Body of pancreas (tissue), 4 donors: ENCODE data around the gene RLBP1. TPM values are rescaled to one million over a fixed set of nuclear protein-coding genes. Genes with fewer than 3 reads are reported as not detected.

Experiments
- ATAC-seq: fragments of 150-250 bp; one replicate; pipeline ENCODE4 v1.9.1; 2016
- DNase-seq, 4 donors: peaks; one replicate each; pipeline ENCODE4 v3.0.0-alpha.2; 2019
- H3K27ac ChIP-seq, 4 donors: fragments of 200-600 bp; sonication (generic); 1 replicate in 3 of 4; 2 replicates in 1 of 4; pipeline versions ENCODE4 v1.5.1 to v1.6.1; 2016 to 2019; ENCODE audit warnings: mild to moderate bottlenecking in 1 of 4, mixed read lengths in 1 of 4, moderate library complexity in 1 of 4
- H3K27me3 ChIP-seq, 2 donors: fragments of 200-600 bp; sonication (generic); one replicate each; pipeline ENCODE4 v1.6.0; 2016; ENCODE audit warnings: mild to moderate bottlenecking in 1 of 2
- H3K36me3 ChIP-seq, 2 donors: fragments of 200-600 bp; sonication (generic); replicated peaks in 1 of 2; 2 replicates each; pipeline ENCODE4 v1.5.1; 2016; ENCODE audit warnings: low read depth in 2 of 2; ENCODE audit not compliant: insufficient read depth in 1 of 2
- H3K4me1 ChIP-seq: fragments of 200-600 bp; sonication (generic); one replicate; pipeline ENCODE4 v1.6.0; 2016
- H3K4me3 ChIP-seq, 2 donors: fragments of 200-600 bp; sonication (generic); 1 replicate in 1 of 2; 2 replicates in 1 of 2; pipeline ENCODE4 v1.5.1; 2016 to 2019
- H3K9me3 ChIP-seq, 3 donors: fragments of 200-600 bp; sonication (generic); 1 replicate in 2 of 3; 2 replicates in 1 of 3; pipeline ENCODE4 v1.5.1; 2016
- CTCF ChIP-seq, 7 experiments: fragments of 450-650 bp in 4 of 7; fragments of 200-600 bp in 3 of 7; sonication (generic) in 3 of 7; IDR thresholded peaks; one replicate each; pipeline ENCODE4 v1.5.1; 2016 to 2019; ENCODE audit warnings: antibody characterized with exemption in 7 of 7
- POLR2A ChIP-seq, 3 donors: fragments of 450-650 bp; IDR thresholded peaks; one replicate each; pipeline ENCODE4 v1.6.1; 2016; ENCODE audit warnings: antibody characterized with exemption in 3 of 3, mild to moderate bottlenecking in 2 of 3
- WGBS, 2 donors: methylation state at CpG; one replicate each; pipeline ENCODE4 v1.1.5; 2017; 5-methylcytosine and 5-hydroxymethylcytosine counted together
- intact Hi-C: fragments of 100-400 bp; cut with DNase I; formaldehyde crosslinking; loops from one replicate; pipeline ENCODE4 v1.15.1; 2023
- total RNA-seq, 2 donors: library from RNA; depleted of rRNA; stranded (reverse); fragments of >200 nt; gene quantifications; one replicate each; pipeline ENCODE4 v1.1.0, GENCODE V29; 2016

The RLBP1 gene
- total RNA-seq, 2 donors from 2014 or later: not detected

- peaks cover 23% of the 10 kb centered on the region for H3K4me1 ChIP-seq
- intact Hi-C loops: no loop called here
- no peak for DNase-seq
Observed at GRCh38 chr15:89209057-89209456, 12.3 kb downstream of the RLBP1 start.

GRCh38 chr15:89208256-89208655, 13.1 kb downstream of the RLBP1 start:
- TF ChIP-seq POLR2A (IDR thresholded peaks at IDR 0.05) (no peak), CTCF (IDR thresholded peaks at IDR 0.05) (no peak)
- intact Hi-C loops: no loop called here
- no peak for ATAC-seq

More at GRCh38 chr15:89209057-89209456, 12.3 kb downstream of the RLBP1 start:
- Histone ChIP-seq H3K4me3 (no peak overlapping the region), H3K9me3 (no peaks in the 10 kb centered on the region), H3K36me3 (no peaks in the 10 kb centered on the region), H3K27ac (no peak overlapping the region), H3K27me3 (no peaks in the 10 kb centered on the region)
- WGBS, 2 donors: 50 to 72% methylated on average over 1 of the region's 1 CpG
- TF ChIP-seq CTCF (IDR thresholded peaks at IDR 0.05): no peak
- no peak for TF ChIP-seq POLR2A (IDR thresholded peaks at IDR 0.05)
- no peak for ATAC-seq

GRCh38 chr15:89206908-89207331, 14.5 kb downstream of the RLBP1 start:
- WGBS, 2 donors: 0 to 2% methylated on average over 13 to 14 of the region's 14 CpGs
- no peak overlapping the region for H3K27ac ChIP-seq
- peaks cover 23% of the 10 kb centered on the region for H3K4me1 ChIP-seq
- ATAC-seq (peak; percentile 87), DNase-seq (peak; percentile 77 to 88 (median 80))
- H3K27me3 ChIP-seq: no peaks in the 10 kb centered on the region
- H3K36me3 ChIP-seq: no peaks in the 10 kb centered on the region
- intact Hi-C loops: no loop called here
- TF ChIP-seq POLR2A (IDR thresholded peaks at IDR 0.05) (no peak), CTCF (IDR thresholded peaks at IDR 0.05) (peak; percentile 86 to 99 (median 89))
- H3K4me3 ChIP-seq: no peak overlapping the region
- H3K9me3 ChIP-seq: no peaks in the 10 kb centered on the region

More at GRCh38 chr15:89208256-89208655, 13.1 kb downstream of the RLBP1 start:
- Histone ChIP-seq H3K27me3 (no peaks in the 10 kb centered on the region), H3K27ac (no peak overlapping the region), H3K4me1 (peaks cover 23% of the 10 kb centered on the region), H3K4me3 (no peak overlapping the region), H3K36me3 (no peaks in the 10 kb centered on the region), H3K9me3 (no peaks in the 10 kb centered on the region)
- DNase-seq: no peak

- H3K36me3 ChIP-seq: no peaks in the 10 kb centered on the region
- DNase-seq (no peak), ATAC-seq (no peak)
- intact Hi-C loops: no loop called here
- no peaks in the 10 kb centered on the region for H3K27me3 ChIP-seq
- no peaks in the 10 kb centered on the region for H3K9me3 ChIP-seq
- H3K27ac ChIP-seq: no peak overlapping the region
- 61 to 71% methylated on average over 14 of the region's 14 CpGs for WGBS, 2 donors
- TF ChIP-seq POLR2A (IDR thresholded peaks at IDR 0.05): no peak
- TF ChIP-seq CTCF (IDR thresholded peaks at IDR 0.05): no peak
- H3K4me1 ChIP-seq: peaks cover 23% of the 10 kb centered on the region
- H3K4me3 ChIP-seq: no peak overlapping the region
Observed at GRCh38 chr15:89205991-89206585, 15.3 kb downstream of the RLBP1 start.

GRCh38 chr15:89203705-89204273, 17.6 kb downstream of the RLBP1 start:
- TF ChIP-seq CTCF (IDR thresholded peaks at IDR 0.05) (no peak), POLR2A (IDR thresholded peaks at IDR 0.05) (no peak)
- WGBS, 2 donors: 64 to 68% methylated on average over 2 of the region's 2 CpGs
- H3K4me1 ChIP-seq: peaks cover 43% of the 10 kb centered on the region
- DNase-seq (no peak), ATAC-seq (no peak)
- H3K27ac ChIP-seq: peak overlapping the region in 2 of 4 donors; percentile 55 to 66
- no peaks in the 10 kb centered on the region for H3K27me3 ChIP-seq
- H3K4me3 ChIP-seq: no peak overlapping the region
- no peaks in the 10 kb centered on the region for H3K36me3 ChIP-seq
- H3K9me3 ChIP-seq: no peaks in the 10 kb centered on the region
- intact Hi-C loops: no loop called here
